Motor neuron (in vitro differentiated cells): Measurements from ENCODE around the gene WASF2. TPM values are rescaled to one million over a fixed set of nuclear protein-coding genes. Genes with fewer than 3 reads are reported as not detected.
A peak's percentile ranks its signal among the peaks of the same experiment; 100 is the strongest.
"Not testable (repeated sequence)": the region's sequence is repeated elsewhere in the genome, so short reads cannot be mapped to it uniquely, and the experiment has no call there.

Experiments used
- ATAC-seq, 8 experiments: fragments of 200-7000 bp; cut with Tn5 transposase; replicated peaks in 6 of 8; 2 replicates each; pipeline ENCODE4 v1.8.0; 2021; ENCODE audit warnings: mild to moderate bottlenecking in 8 of 8, moderate library complexity in 8 of 8
- H3K27ac ChIP-seq, 2 donors: fragments of 250-450 bp; sonication (Bioruptor Pico); 2 replicates each; pipeline ENCODE4 v1.9.0; 2021; ENCODE audit warnings: antibody characterized with exemption in 2 of 2, mild to moderate bottlenecking in 2 of 2, moderate library complexity in 1 of 2
- H3K4me1 ChIP-seq, 2 donors: fragments of 250-450 bp; sonication (Bioruptor Pico); replicated peaks in 1 of 2; 2 replicates each; pipeline ENCODE4 v1.6.1; 2021; ENCODE audit warnings: antibody characterized with exemption in 2 of 2, mild to moderate bottlenecking in 2 of 2, moderate library complexity in 1 of 2
- H3K4me3 ChIP-seq, 5 donors: fragments of 250-450 bp; sonication (Bioruptor Pico); 2 replicates each; pipeline ENCODE4 v1.9.0; 2021; ENCODE audit warnings: antibody characterized with exemption in 5 of 5, mild to moderate bottlenecking in 5 of 5, moderate library complexity in 4 of 5
- WGBS, 10 experiments: fragments of 450-650 bp; shearing (Covaris generic); methylation state at CpG; one replicate each; pipeline ENCODE4 v1.0.0; 2022; 5-methylcytosine and 5-hydroxymethylcytosine counted together
- in situ Hi-C, 9 experiments: fragments of 400-800 bp; cut with MboI; loops; one replicate each; pipeline ENCODE4 v1.15.0; 2021; ENCODE audit warnings: low sequenced_read_pairs in 9 of 9, low pct_unique_long_range_greater_than_20kb in 2 of 9; ENCODE audit not compliant: unreplicated experiment in 9 of 9
- total RNA-seq, 8 experiments: library from RNA; unstranded; fragments of 300-600 nt; gene quantifications; 2 replicates each; pipeline versions ENCODE4 v1.2.3 to v1.2.4, GENCODE V29; 2022

The WASF2 gene
- total RNA-seq, 8 experiments from 2014 or later, result 11.8 to 38.3 (median 22.4) TPM

DNA sequence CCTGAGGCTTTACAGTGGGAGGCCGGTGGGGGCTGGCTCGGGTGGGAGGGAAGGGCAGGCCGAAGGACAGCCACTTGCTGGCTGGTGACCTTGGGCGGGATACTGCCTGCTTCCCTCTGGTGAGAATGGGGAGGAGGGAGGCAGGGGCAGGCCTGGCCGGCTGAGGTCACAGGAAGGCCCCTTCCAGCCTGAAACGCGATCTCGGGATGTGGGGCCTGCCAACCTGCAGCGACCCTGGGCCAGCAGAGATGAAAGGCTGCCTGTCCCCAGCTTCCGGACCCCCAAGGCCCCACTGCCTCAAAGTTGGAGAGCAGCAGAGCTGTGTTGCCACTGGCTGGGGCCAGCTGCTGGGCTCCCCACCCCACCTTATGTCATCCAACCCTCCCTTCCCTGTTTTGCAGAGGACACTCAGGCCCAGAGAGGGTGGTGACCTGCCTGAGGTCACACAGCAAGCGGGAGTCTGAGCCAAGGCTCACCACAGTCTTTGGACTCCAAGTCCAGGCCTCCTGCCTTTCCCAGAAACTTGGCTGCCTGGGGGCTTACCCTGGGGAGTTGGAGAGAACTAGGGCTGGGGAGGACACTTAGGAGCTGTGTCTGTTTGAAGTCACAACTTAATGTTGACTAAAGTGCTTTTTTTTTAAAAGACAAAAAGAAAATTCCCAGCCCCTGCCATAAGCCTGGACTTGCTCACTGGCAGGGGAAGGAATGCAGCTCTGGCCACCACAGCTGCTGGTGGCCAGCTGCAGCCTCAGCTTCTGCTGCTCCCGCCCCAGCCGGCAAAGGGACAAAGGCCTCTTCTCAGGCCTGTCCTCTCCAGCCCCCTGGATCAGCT is 14.8 kb upstream of the WASF2 start:
- in situ Hi-C loops, result no loop called here
- 20 to 47% (median 35%) methylated on average over 1 to 3 of the region's 13 CpGs; no CpG with 5 or more reads in 6 of the 10 experiments for WGBS, 10 experiments
- Histone ChIP-seq H3K4me1 (peaks cover 12 to 22% of the 10 kb centered on the region in 2 donors), H3K4me3 (no peak overlapping the region), H3K27ac (peak overlapping the region; percentile 43 to 88)
- peak; percentile 57 to 87 (median 84) for ATAC-seq

DNA sequence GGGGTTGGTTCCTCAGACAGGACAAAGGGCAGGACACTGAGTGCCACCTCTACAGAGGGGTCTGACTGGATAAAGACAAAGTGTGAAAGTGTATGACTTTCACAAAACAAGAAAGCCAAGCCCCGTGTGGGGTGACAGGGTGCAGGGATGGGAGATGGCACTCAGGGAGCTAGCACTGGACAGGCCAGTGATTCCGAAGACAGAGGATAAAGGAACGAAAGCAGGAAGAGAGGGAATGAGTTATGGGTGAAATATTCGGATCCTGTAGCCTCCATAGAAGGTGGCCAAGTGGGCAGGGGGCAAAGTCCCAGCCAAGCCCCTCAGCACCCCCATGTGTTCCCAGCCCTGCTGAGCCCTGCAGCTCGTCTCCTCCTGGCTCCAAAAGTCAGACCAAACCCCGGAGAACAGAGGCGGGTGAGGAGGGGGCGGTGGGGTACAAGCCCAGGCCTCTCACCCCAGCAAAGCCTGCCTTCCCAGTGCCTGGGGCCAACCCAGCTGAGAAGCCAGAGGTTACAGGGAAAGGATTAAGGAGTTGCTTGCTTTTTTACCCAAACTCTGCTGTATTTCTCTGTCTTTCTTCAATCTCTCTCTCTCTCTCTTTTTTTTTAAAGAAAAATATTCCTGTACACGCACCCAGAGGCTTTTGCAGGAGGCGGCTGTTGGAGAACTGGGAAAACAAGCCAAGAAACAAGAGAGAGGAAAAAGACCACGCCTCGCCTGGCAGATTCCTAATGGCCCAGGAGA is 14.0 kb upstream of the WASF2 start:
- H3K4me3 ChIP-seq, result no peak overlapping the region
- in situ Hi-C loops, result no loop called here
- ATAC-seq, result peak in 7 of 8 experiments; percentile 21 to 58 (median 31)
- 23 to 51% (median 34%) methylated on average over 2 to 12 of the region's 12 CpGs; no CpG with 5 or more reads in 2 of the 10 experiments for WGBS, 10 experiments
- peaks cover 12 to 22% of the 10 kb centered on the region in 2 donors for H3K4me1 ChIP-seq
- peak overlapping the region; percentile 43 to 88 for H3K27ac ChIP-seq

DNA sequence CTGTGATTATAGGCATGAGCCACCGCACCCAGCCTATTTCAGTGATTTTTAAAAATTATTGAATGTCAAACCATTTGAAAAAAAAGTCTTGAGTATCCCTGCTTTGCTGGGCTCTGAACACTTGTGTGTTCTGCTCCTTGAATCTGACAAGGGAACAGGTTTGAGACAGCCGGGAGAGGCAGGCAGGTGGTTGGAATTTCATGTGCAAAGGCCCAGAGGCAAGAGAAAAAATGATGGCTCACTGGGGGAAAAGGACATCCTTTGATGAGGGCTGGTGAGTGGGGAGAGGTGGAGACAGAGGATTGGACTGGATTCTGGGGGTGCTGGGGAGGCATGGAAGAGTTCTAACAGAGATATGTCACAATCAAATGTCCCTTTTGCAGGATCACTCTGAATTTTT is 13.1 kb upstream of the WASF2 start:
- H3K27ac ChIP-seq, result no peak overlapping the region
- H3K4me1 ChIP-seq, result peaks cover 12 to 22% of the 10 kb centered on the region in 2 donors
- 82 to 100% (median 91%) methylated on average over 1 to 2 of the region's 2 CpGs; no CpG with 5 or more reads in 2 of the 10 experiments for WGBS, 10 experiments
- no peak overlapping the region for H3K4me3 ChIP-seq
- ATAC-seq, result no peak
- in situ Hi-C loops, result no loop called here

DNA sequence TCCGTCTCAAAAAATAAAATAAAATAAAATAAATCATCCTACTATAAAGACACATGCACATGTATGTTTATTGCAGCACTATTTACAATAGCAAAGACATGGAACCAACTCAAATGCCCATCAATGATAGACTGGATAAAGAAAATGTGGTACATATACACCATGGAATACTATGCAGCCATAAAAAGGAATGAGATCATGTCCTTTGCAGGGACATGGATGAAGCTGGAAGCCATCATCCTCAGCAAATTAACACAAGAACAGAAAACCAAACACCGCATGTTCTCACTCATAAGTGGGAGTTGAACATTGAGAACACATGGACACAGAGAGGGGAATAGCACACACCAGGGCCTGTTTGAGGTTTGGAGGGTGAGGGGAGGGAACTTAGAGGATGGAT is 11.2 kb upstream of the WASF2 start:
- ATAC-seq, H3K4me3 ChIP-seq, in situ Hi-C loops, H3K27ac ChIP-seq: not testable (repeated sequence)
- peaks cover 28 to 38% of the 10 kb centered on the region in 2 donors for H3K4me1 ChIP-seq
- 83 to 100% (median 87%) methylated on average over 1 of the region's 2 CpGs; no CpG with 5 or more reads in 6 of the 10 experiments for WGBS, 10 experiments

DNA sequence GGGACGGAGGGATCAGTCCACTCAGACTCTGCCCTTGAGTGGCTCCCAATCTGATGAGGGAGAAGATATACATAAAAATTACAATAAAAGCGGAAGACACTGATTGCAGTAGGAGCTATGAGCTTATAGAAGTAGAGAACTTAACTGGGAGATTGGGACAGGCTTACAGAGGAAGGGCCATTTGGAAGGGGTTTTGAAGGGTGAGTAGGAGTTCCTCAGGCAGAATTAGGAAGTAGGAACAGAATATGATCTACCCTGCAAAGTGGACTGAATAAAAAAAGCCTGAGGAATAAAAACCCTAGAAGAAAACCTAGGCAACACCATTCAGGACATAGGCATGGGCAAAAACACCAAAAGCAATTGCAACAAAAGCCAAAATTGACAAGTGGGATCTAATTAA is 9.2 kb upstream of the WASF2 start:
- Histone ChIP-seq H3K4me3 (no peak overlapping the region), H3K27ac (no peak overlapping the region), H3K4me1 (peaks cover 21 to 24% of the 10 kb centered on the region in 2 donors)
- in situ Hi-C loops, result no loop called here
- 79 to 100% (median 100%) methylated on average over 1 to 2 of the region's 2 CpGs; no CpG with 5 or more reads in 1 of the 10 experiments for WGBS, 10 experiments
- ATAC-seq, result no peak

DNA sequence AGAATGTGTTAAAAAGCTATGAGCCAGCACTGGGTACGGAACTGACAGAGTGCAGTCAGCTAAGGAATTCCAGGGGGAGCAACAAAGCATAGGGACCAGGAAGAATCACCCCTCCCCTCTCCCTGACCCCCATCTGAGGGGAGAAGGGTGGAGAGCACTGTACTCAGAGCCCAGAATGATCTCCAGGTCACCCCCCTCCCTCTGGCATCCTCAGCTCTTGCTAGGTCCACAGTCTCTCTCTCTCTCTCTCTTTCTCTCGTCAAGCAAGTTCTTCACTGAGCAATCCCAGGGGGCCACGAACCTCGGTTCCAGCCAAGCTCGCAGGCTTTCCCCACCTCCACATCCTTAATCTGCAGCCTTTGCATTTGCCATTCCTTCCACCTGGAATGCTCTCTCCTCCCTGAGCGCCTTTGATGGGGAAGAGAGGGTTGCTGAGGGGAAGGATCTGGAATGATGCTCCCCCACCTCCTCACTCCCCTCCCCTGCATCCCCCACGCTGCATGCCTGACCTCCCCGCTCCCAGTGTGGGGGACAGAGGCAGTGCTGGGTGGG is 6.7 kb upstream of the WASF2 start:
- peak in 6 of 8 experiments; percentile 58 to 88 (median 83) for ATAC-seq
- WGBS, 10 experiments, result 0 to 100% (median 63%) methylated on average over 1 to 2 of the region's 8 CpGs; no CpG with 5 or more reads in 4 of the 10 experiments
- in situ Hi-C loops, result no loop called here
- H3K27ac ChIP-seq, result peak overlapping the region; percentile 49 to 74
- H3K4me1 ChIP-seq, result peaks cover 16% of the 10 kb centered on the region in 2 donors
- no peak overlapping the region for H3K4me3 ChIP-seq

DNA sequence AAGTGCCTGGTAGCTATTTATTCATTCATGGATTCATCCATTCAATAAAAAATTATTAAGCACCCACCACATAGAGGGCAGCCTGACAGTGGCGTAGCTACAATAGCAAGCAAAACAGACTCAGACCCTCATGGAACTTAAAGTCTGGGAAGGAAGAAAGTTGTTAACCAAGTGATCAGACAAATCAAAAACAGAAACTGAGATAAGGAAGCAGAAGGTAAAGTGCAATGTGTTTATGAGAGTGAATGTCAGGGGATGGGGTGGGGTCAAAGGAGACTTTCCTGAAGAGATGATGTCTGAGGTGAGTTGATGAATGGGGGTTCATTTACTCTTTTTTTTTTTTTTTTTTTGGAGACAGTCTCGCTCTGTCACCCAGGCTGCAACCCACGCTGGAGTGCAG is 2.8 kb upstream of the WASF2 start:
- in situ Hi-C loops, result no loop called here
- no peak overlapping the region for H3K27ac ChIP-seq

DNA sequence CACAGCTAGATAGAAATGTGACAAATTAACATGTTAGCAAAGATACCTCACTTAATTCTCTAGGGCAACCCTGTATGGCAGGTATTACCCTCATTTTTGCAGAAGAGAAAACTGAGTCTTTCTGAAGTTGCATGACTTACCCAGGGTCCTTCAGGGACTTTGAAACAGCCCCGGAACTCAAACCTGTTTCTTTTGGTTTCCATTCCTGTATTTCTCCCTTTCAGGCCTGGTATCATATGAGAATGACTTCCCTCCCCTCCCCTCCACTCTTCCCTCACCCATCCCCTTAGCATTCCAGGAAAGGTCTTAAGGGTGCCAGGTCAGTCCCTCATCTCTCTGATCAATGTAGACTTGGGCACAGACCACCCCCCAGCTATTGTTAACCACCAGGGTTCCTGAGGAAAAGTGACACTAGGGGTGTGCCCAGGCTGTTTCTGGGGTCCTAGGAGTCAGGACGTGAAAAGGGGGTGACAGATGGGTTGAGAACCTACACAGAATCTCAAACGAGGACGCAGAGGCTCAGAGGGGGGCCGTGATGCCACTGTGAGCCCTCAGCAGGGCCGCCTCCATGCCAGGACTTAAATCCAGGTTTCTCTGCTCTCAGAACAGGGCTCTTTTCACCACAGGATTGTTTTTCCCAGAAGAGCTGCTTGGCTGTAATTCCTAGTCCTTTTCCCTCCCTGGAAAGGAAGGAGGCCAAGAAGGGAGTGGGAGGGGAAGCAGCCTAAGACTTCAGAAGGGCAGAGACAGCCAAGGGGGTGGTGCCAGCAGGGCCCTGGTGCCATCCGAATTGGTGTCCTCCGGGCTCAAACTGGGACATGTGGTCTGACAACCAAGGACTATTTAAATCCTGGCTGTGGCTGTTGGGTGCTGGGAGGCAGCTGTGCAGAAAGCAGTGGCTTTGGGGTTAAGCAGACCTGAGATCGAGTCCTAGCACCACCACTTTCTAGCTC is 2.1 kb upstream of the WASF2 start:
- no peak for ATAC-seq
- Histone ChIP-seq H3K4me1 (peaks cover 18 to 22% of the 10 kb centered on the region in 2 donors), H3K27ac (peak overlapping the region in 1 of 2 donors; percentile 59), H3K4me3 (no peak overlapping the region)
- in situ Hi-C loops, result no loop called here
- WGBS, 10 experiments, result 8 to 80% (median 43%) methylated on average over 1 to 8 of the region's 9 CpGs; no CpG with 5 or more reads in 2 of the 10 experiments

More for the DNA sequence above, 2.8 kb upstream of the WASF2 start:
- peaks cover 26 to 29% of the 10 kb centered on the region in 2 donors for H3K4me1 ChIP-seq
- 75 to 100% (median 100%) methylated on average over 1 to 3 of the region's 3 CpGs; no CpG with 5 or more reads in 1 of the 10 experiments for WGBS, 10 experiments
- ATAC-seq, result no peak
- no peak overlapping the region for H3K4me3 ChIP-seq

DNA sequence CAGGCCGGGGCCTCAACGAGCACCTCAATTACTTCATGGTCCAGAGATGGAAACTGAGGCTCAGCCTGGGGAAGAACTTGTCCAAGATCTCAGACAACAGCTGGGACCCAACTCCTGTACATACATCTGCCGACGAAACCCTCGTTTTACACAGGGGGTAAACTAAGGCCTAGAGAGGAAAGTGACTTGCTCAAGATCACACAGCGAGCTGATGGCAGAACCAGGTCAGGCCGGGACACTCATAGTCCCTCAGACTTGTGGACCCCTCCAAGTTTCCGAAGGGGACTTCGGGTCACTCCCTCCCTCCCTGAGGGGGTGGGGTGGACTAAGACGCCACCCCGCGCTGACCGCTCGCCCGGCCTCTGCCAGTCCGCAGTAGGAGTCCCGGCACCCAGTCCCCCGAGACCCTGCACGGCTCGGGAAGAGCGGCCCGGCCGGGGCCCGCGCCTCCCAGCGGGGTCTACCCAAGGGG is 430 bp downstream of the WASF2 start:
- Histone ChIP-seq H3K4me3 (peak overlapping the region; percentile 63 to 93 (median 84)), H3K4me1 (peaks cover 12 to 15% of the 10 kb centered on the region in 2 donors), H3K27ac (peak overlapping the region; percentile 47 to 96)
- peak in 4 of 8 experiments; percentile 8 to 44 (median 31) for ATAC-seq
- in situ Hi-C loops, result no loop called here
- WGBS, 10 experiments, result 0 to 7% (median 0%) methylated on average over 1 to 6 of the region's 26 CpGs; no CpG with 5 or more reads in 5 of the 10 experiments

DNA sequence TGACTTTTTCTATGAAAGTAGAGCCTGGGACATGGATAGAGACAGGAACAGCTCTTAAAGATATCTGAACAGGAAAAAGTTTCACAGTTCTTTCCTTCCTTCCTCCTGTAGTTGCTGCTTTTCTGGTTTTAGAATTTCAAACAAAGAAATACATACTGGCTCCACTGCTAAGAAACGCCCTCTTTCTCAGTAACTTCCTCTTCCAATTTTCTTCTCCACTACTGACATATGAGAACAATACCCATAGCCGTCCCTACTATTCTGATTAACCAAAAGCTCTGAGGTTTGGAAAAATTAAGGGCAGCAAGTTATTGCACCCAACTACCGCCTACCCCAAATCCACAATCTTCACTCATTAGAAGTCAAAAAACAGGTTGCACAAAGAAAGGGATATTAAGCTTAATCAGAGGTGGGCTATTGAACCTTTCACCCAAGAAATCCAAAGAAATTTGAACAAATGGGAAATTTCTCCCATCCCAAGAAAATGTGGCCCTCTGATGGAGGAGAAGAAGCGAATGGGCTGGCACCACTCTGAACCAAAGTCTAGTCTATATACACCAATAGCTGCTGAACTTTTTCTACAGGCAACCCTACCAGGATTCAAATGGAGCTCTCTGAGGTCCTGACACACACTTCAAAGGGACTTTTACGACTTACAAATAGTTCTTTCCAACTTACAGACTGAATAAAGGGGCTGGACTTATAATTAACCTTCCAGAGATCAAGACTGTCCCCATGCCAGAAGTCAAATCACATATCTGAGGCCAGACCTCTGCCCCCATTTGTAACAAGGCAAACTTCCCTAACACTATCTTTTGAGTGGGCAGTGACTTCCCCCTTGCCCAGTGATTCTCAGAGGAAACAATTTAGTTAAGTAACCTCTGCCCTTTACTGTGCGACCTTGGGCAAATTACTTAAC is 1.7 kb downstream of the WASF2 start:
- H3K4me3 ChIP-seq, result peak overlapping the region; percentile 63 to 93 (median 84)
- peaks cover 12 to 15% of the 10 kb centered on the region in 2 donors for H3K4me1 ChIP-seq
- no peak for ATAC-seq
- in situ Hi-C loops, result no loop called here
- H3K27ac ChIP-seq, result no peak overlapping the region
- 0 to 37% (median 17%) methylated on average over 1 to 6 of the region's 6 CpGs for WGBS, 10 experiments

DNA sequence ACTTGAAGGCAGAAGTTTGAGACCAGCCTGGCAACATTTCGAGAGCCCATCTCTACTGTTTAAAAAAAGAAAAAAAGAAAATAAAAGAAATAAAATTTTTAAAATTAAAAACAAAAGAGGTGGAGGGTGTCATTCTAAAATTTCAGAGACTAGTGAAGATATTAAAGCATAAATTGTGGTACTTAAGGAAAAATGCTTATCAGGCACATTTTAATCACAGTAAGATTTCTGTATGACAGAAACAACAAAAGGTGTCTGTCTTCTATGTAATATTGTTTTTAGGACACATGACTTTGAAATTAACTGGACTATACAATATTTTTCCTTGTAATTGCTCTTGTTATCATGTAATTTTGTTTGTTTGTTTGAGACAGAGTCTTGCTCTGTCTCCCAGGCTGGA is 4.6 kb downstream of the WASF2 start:
- 80 to 100% (median 100%) methylated on average over 1 of the region's 1 CpG; no CpG with 5 or more reads in 1 of the 10 experiments for WGBS, 10 experiments
- no peak for ATAC-seq
- Histone ChIP-seq H3K4me1 (peaks cover 12% of the 10 kb centered on the region in 2 donors), H3K27ac (no peak overlapping the region), H3K4me3 (no peak overlapping the region)
- in situ Hi-C loops, result no loop called here
